ENCODE measurements around the gene JUND. TPM values are rescaled to one million over a fixed set of nuclear protein-coding genes. Genes with fewer than 3 reads are reported as not detected.

JUND gene
- total and polyA plus RNA-seq, 4 experiments from 2014 or later, result 16.5 to 163 (median 148) TPM

DNA sequence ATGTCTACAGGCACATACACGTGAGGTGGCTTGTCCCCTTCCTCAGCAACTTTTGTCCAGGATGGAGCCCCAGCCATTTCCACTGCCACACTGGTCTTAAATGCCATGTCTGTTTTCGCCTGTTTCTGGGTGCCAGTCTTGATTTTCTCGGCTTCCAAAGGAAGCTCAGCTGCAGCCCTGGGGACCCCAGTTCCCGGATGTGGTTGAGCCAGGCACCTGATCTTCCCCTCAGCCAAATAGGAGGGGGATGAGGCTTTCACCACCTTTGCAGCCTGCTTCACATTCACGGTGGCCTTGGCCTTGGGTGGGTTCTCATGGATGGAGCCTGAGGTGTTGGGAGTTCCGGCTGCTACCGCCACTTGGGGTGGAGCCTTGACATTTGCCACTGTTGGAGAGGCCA, 15.8 kb downstream of the JUND start:
- H3K4me1 Mint-ChIP-seq, result peaks cover 4 to 18% (median 12%) of the 10 kb centered on the region in 4 donors

DNA sequence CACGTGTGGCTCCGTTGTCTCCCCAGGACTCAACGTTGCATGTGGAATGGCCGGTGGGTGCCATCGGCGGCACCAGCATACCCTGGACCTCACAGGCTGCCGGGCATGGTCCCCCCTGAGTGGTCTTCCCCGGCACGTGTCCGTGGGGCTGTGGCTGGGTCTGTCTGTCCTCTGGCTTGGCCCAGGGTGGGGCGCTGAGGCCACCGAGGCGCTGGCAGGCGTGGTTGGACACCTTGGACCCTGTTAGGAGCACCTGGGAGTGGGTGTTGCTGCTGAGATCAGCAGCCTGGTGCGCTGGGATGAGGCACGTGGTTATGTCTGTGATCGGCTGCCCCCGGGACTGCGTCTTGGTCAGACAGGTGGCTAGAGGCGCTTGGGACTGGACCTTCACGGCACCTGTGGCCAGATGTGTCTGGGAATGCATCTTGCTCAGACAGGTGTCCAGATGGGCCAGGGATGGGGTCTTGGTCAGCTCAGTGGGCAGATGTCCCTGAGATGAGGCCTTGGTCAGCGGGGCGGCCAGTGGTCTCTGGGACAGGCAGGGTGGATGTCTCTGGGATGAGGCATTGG, 16.4 kb downstream of the JUND start:
- H3K4me3 Mint-ChIP-seq, result no peak overlapping the region
- no peaks in the 10 kb centered on the region for H3K27me3 Mint-ChIP-seq
- DNase-seq, result peak in 1 of 5 donors; percentile 30
- H3K4me1 Mint-ChIP-seq, result peaks cover 4 to 18% (median 12%) of the 10 kb centered on the region in 4 donors
- H3K27ac ChIP-seq (ENCODE audit: low read depth, low read length), result no peak overlapping the region
- ChIA-PET POLR2A (ENCODE audit: partially characterized antibody) (no interaction called here), CTCF (ENCODE audit: partially characterized antibody) (no interaction called here)
- intact Hi-C loops (cut with micrococcal nuclease), result no loop called here
- no peaks in the 10 kb centered on the region for H3K27me3 ChIP-seq (ENCODE audit: insufficient read depth, low read length)
- peaks cover 18% of the 10 kb centered on the region for H3K36me3 ChIP-seq (ENCODE audit: insufficient read depth, low read length)
- no peaks in the 10 kb centered on the region for H3K9me3 ChIP-seq (ENCODE audit: control insufficient read depth in 1 of 2, low read length in 2 of 2)
- H3K4me1 ChIP-seq (ENCODE audit: insufficient read depth, low read length), result peaks cover 13% of the 10 kb centered on the region
- peak overlapping the region in 2 of 7 donors; percentile 55 to 70 for H3K27ac Mint-ChIP-seq
- no peak overlapping the region for H3K4me3 ChIP-seq (ENCODE audit: low read length in 2 of 2)
- peaks cover 0 to 23% (median 0%) of the 10 kb centered on the region in 8 donors for H3K9me3 Mint-ChIP-seq
- peaks cover 18 to 23% of the 10 kb centered on the region in 2 donors for H3K36me3 Mint-ChIP-seq

More for the DNA sequence above, 15.8 kb downstream of the JUND start:
- intact Hi-C loops (cut with micrococcal nuclease), result no loop called here
- peak in 1 of 5 donors; percentile 18 for DNase-seq
- no peaks in the 10 kb centered on the region for H3K9me3 ChIP-seq (ENCODE audit: control insufficient read depth in 1 of 2, low read length in 2 of 2)
- ChIA-PET CTCF (ENCODE audit: partially characterized antibody) (no interaction called here), POLR2A (ENCODE audit: partially characterized antibody) (no interaction called here)
- H3K36me3 Mint-ChIP-seq, result peaks cover 18 to 23% of the 10 kb centered on the region in 2 donors
- no peak overlapping the region for H3K27ac ChIP-seq (ENCODE audit: low read depth, low read length)
- H3K4me3 ChIP-seq (ENCODE audit: low read length in 2 of 2), result no peak overlapping the region
- peaks cover 0 to 23% (median 0%) of the 10 kb centered on the region in 8 donors for H3K9me3 Mint-ChIP-seq
- H3K4me1 ChIP-seq (ENCODE audit: insufficient read depth, low read length), result peaks cover 13% of the 10 kb centered on the region
- peak overlapping the region in 2 of 7 donors; percentile 55 to 70 for H3K27ac Mint-ChIP-seq
- peaks cover 18% of the 10 kb centered on the region for H3K36me3 ChIP-seq (ENCODE audit: insufficient read depth, low read length)
- peak overlapping the region in 1 of 8 donors; percentile 1 for H3K4me3 Mint-ChIP-seq
- H3K27me3 ChIP-seq (ENCODE audit: insufficient read depth, low read length), result no peaks in the 10 kb centered on the region
- H3K27me3 Mint-ChIP-seq, result no peaks in the 10 kb centered on the region

DNA sequence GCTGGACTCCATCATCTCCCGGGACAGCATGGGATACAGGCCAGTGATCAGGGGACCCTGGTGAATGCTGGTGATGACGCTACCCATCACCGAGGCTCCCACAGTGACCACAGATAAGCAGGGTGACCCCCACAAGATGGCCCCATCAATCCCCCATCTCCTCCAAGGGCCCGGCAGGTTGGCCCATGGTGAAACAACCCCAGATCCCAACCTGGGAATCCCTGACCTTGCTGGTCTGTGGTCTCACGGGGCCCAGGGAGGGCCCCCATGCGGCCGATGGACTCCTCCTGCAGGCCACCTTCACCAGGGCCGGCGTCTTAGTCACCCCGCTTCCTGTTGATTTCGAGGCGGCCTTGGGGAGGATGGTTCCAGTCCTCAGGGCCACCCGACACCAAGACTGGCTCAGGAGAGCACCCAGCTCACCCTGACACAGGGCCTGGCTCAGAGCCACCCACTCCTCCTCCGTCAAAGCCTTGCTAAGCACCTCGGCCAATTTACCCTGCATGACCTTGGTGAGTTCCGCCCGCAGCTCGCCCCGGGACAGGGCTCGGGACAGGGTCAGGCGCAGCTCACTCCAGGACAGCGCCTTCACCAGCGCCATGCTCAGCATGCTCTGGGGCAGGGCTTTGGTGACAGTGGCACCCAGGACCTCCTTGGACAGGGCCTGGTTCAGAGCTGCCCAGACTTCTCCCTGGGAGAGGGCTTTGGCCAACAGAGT, 17.1 kb downstream of the JUND start:
- Histone ChIP-seq H3K4me3 (ENCODE audit: low read length in 2 of 2) (no peak overlapping the region), H3K27me3 (ENCODE audit: insufficient read depth, low read length) (no peaks in the 10 kb centered on the region), H3K36me3 (ENCODE audit: insufficient read depth, low read length) (peaks cover 18% of the 10 kb centered on the region), H3K27ac (ENCODE audit: low read depth, low read length) (no peak overlapping the region), H3K9me3 (ENCODE audit: control insufficient read depth in 1 of 2, low read length in 2 of 2) (no peaks in the 10 kb centered on the region), H3K4me1 (ENCODE audit: insufficient read depth, low read length) (peaks cover 13% of the 10 kb centered on the region)
- DNase-seq, result peak in 2 of 5 donors; percentile 7 to 33
- intact Hi-C loops (cut with micrococcal nuclease), result no loop called here
- CTCF ChIA-PET (ENCODE audit: partially characterized antibody), result no interaction called here
- H3K36me3 Mint-ChIP-seq, result peaks cover 18 to 23% of the 10 kb centered on the region in 2 donors
- H3K9me3 Mint-ChIP-seq, result peaks cover 0 to 23% (median 0%) of the 10 kb centered on the region in 8 donors
- no peaks in the 10 kb centered on the region for H3K27me3 Mint-ChIP-seq
- no peak overlapping the region for H3K27ac Mint-ChIP-seq
- H3K4me1 Mint-ChIP-seq, result peaks cover 4 to 18% (median 11%) of the 10 kb centered on the region in 4 donors
- no peak overlapping the region for H3K4me3 Mint-ChIP-seq
- POLR2A ChIA-PET (ENCODE audit: partially characterized antibody), result no interaction called here

DNA sequence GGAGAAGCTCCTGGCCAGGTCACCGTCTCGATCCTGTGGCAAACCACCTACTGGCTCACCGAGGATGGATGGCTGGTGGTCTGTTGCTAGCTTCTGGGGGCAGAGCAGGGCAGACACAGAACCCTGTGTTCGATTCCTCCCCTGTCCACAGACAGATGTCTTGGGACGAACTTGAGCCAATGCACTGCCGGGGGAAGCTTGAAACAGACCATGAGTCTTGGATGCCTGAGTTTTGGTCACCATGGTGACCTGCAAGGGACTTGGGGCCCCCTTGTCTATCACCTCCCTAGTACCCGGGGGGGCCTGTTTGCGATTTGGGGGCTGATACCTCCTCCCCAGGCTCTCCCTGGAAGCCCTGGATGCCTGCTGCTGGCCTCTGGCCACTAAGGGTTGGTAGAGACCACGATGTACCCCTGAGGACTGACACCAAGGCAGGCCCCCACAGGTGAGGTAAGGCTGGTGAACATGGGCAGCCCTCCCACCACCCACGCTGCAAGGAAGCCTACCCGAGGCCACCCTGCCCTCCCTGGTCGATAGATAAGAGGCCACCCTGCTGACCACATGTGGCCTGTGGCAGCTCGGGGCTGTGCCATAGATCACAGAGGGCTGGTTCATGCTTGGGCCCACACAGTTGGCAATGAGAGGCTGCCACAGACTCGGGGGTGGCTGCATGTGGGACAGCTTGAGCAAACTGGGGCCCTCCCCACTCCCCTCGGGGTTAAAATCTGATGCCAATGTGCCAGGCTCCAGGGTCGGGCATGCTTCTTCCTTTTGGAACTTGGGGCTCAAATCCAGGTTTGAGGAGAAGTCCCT, 17.9 kb downstream of the JUND start:
- POLR2A ChIA-PET (ENCODE audit: partially characterized antibody), result interaction anchor here (1.2 kb wide), 1 partner anchor 16 kb away, joined by 7 read pairs; no protein-coding TSS in a partner anchor
- H3K4me3 Mint-ChIP-seq, result no peak overlapping the region

DNA sequence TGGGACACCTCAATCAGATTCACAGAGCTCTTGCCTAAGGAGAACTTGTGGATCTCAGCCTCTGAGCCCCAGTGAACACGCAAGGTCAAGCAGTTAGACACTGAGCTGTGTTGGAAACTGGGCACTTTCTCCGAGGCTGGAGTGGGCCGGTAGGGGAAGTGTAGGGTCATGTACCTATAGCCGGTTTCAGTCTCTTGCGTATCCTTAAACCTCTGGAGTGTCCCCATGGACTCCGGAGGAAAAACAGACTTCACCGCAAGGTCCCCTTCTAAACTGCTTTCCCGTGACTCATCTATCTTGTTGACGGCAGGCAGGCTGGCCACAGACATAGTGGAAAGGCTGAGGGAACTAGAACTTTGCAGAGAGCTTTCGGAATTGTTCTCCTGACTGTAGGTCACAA, 18.5 kb downstream of the JUND start:
- Histone ChIP-seq H3K9me3 (ENCODE audit: control insufficient read depth in 1 of 2, low read length in 2 of 2) (no peaks in the 10 kb centered on the region), H3K36me3 (ENCODE audit: insufficient read depth, low read length) (peaks cover 18% of the 10 kb centered on the region), H3K27me3 (ENCODE audit: insufficient read depth, low read length) (no peaks in the 10 kb centered on the region), H3K4me3 (ENCODE audit: low read length in 2 of 2) (no peak overlapping the region), H3K4me1 (ENCODE audit: insufficient read depth, low read length) (peaks cover 13% of the 10 kb centered on the region), H3K27ac (ENCODE audit: low read depth, low read length) (no peak overlapping the region)
- H3K4me1 Mint-ChIP-seq, result peaks cover 2 to 15% (median 8%) of the 10 kb centered on the region in 4 donors
- CTCF ChIA-PET (ENCODE audit: partially characterized antibody), result interaction anchor here (1.1 to 1.4 kb wide), 3 partner anchors 11 to 66 kb away, joined by 3 to 5 read pairs (median 3); partner anchors contain the start of gene IQCN
- DNase-seq, result no peak
- H3K27me3 Mint-ChIP-seq, result no peaks in the 10 kb centered on the region
- H3K4me3 Mint-ChIP-seq, result no peak overlapping the region
- H3K36me3 Mint-ChIP-seq, result peaks cover 13 to 14% of the 10 kb centered on the region in 2 donors
- peaks cover 0 to 16% (median 0%) of the 10 kb centered on the region in 8 donors for H3K9me3 Mint-ChIP-seq
- intact Hi-C loops (cut with micrococcal nuclease), result no loop called here
- POLR2A ChIA-PET (ENCODE audit: partially characterized antibody), result interaction anchor here (1.2 kb wide), 1 partner anchor 16 kb away, joined by 7 read pairs; no protein-coding TSS in a partner anchor
- H3K27ac Mint-ChIP-seq, result peak overlapping the region in 2 of 7 donors; percentile 23 to 54

More for the DNA sequence above, 17.9 kb downstream of the JUND start:
- peaks cover 4 to 18% (median 11%) of the 10 kb centered on the region in 4 donors for H3K4me1 Mint-ChIP-seq
- Histone ChIP-seq H3K36me3 (ENCODE audit: insufficient read depth, low read length) (peaks cover 18% of the 10 kb centered on the region), H3K27me3 (ENCODE audit: insufficient read depth, low read length) (no peaks in the 10 kb centered on the region), H3K9me3 (ENCODE audit: control insufficient read depth in 1 of 2, low read length in 2 of 2) (no peaks in the 10 kb centered on the region), H3K4me3 (ENCODE audit: low read length in 2 of 2) (no peak overlapping the region), H3K27ac (ENCODE audit: low read depth, low read length) (no peak overlapping the region), H3K4me1 (ENCODE audit: insufficient read depth, low read length) (peaks cover 13% of the 10 kb centered on the region)
- CTCF ChIA-PET (ENCODE audit: partially characterized antibody), result interaction anchor here (1.1 to 1.4 kb wide), 3 partner anchors 10 to 65 kb away, joined by 3 to 5 read pairs (median 3); partner anchors contain the start of gene IQCN
- DNase-seq, result peak in 1 of 5 donors; percentile 27
- peak overlapping the region in 1 of 7 donors; percentile 54 for H3K27ac Mint-ChIP-seq
- intact Hi-C loops (cut with micrococcal nuclease), result no loop called here
- peaks cover 0 to 21% (median 0%) of the 10 kb centered on the region in 8 donors for H3K9me3 Mint-ChIP-seq
- H3K27me3 Mint-ChIP-seq, result no peaks in the 10 kb centered on the region
- peaks cover 18 to 19% of the 10 kb centered on the region in 2 donors for H3K36me3 Mint-ChIP-seq

DNA sequence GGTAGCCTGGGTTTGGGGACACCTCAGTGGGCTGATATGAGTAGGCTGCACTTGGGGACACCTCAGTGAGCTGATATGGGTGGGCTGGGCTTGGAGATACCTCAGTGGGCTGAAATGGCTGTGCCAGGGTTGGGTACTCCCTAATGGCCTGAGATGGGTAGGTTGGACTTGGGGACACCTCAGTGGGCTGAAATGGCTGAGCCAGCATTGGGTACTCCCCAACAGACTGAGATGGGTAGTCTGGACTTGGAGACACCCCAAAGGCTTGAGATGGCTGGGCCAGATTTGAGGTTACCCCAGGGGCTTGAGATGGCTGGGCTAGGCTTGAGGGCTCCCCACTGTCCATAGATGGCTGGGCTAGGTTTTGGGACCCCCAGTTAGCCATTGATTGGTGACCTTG, 19.3 kb downstream of the JUND start:
- no peaks in the 10 kb centered on the region for H3K27me3 ChIP-seq (ENCODE audit: insufficient read depth, low read length)
- H3K36me3 ChIP-seq (ENCODE audit: insufficient read depth, low read length), result peaks cover 16% of the 10 kb centered on the region
- Mint-ChIP-seq H3K9me3 (peaks cover 0 to 11% (median 0%) of the 10 kb centered on the region in 8 donors), H3K4me3 (no peak overlapping the region), H3K27ac (peak overlapping the region in 1 of 7 donors; percentile 54), H3K36me3 (peaks cover 7 to 13% of the 10 kb centered on the region in 2 donors), H3K27me3 (no peaks in the 10 kb centered on the region), H3K4me1 (peaks cover 2 to 14% (median 8%) of the 10 kb centered on the region in 4 donors)
- peak in 1 of 5 donors; percentile 10 for DNase-seq
- intact Hi-C loops (cut with micrococcal nuclease), result no loop called here
- H3K4me3 ChIP-seq (ENCODE audit: low read length in 2 of 2), result no peak overlapping the region
- POLR2A ChIA-PET (ENCODE audit: partially characterized antibody), result no interaction called here
- H3K27ac ChIP-seq (ENCODE audit: low read depth, low read length), result no peak overlapping the region
- CTCF ChIA-PET (ENCODE audit: partially characterized antibody), result interaction anchor here (1.1 to 2.1 kb wide), 3 partner anchors 10 to 18 kb away, joined by 3 to 8 read pairs (median 3); partner anchors contain the start of gene IQCN
- H3K9me3 ChIP-seq (ENCODE audit: control insufficient read depth in 1 of 2, low read length in 2 of 2), result no peaks in the 10 kb centered on the region
- peaks cover 13% of the 10 kb centered on the region for H3K4me1 ChIP-seq (ENCODE audit: insufficient read depth, low read length)

All from CD4-positive, alpha-beta memory T cell (primary cell).